ENCODE measurements around the gene TWIST2. TPM values are rescaled to one million over a fixed set of nuclear protein-coding genes. Genes with fewer than 3 reads are reported as not detected.
A peak's percentile ranks its signal among the peaks of the same experiment; 100 is the strongest.

The TWIST2 gene
- total RNA-seq, 4 donors from 2014 or later, result 90.8 to 141 (median 116) TPM

DNA sequence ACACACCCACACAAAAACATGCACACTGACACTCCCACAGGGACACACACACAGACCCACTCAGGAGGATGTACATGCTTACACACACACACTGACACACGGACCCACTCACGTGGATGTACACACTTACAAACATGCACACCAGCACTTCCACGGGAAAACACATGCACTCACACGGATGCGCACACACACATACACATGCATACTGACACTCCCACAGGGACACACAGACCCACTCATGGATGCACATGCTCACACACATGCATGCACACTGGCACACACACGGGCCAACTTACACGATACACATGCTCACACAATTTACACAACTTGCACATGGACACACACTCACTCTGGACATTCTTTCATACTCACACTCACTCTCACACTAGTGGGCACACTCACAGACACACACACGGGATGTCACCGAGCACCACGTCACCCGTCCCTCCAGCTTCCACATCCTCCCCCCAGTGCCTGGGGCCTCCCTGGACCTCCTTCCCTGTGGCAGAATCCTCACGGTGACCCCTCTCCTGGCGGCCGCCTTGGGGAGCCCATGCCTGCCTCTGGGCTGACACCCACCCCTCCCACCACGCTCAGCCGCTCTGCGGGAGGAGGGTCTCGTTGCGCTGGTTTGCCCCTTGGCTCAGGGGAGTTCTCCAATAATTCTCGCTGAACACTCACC, 58.5 kb downstream of the TWIST2 start:
- DNase-seq (ENCODE audit: low spot score) (no peak), ATAC-seq (ENCODE audit: low FRiP score) (no peak)
- TF ChIP-seq, protein P1, sequence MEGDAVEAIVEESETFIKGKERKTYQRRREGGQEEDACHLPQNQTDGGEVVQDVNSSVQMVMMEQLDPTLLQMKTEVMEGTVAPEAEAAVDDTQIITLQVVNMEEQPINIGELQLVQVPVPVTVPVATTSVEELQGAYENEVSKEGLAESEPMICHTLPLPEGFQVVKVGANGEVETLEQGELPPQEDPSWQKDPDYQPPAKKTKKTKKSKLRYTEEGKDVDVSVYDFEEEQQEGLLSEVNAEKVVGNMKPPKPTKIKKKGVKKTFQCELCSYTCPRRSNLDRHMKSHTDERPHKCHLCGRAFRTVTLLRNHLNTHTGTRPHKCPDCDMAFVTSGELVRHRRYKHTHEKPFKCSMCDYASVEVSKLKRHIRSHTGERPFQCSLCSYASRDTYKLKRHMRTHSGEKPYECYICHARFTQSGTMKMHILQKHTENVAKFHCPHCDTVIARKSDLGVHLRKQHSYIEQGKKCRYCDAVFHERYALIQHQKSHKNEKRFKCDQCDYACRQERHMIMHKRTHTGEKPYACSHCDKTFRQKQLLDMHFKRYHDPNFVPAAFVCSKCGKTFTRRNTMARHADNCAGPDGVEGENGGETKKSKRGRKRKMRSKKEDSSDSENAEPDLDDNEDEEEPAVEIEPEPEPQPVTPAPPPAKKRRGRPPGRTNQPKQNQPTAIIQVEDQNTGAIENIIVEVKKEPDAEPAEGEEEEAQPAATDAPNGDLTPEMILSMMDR (IDR thresholded peaks at IDR 0.05), result no peak

- ATAC-seq (ENCODE audit: low FRiP score), result no peak
- no peak for DNase-seq (ENCODE audit: low spot score)
These were observed 59.2 kb downstream of the TWIST2 start for GRCh38 chr2:238906936-238907716.

DNA sequence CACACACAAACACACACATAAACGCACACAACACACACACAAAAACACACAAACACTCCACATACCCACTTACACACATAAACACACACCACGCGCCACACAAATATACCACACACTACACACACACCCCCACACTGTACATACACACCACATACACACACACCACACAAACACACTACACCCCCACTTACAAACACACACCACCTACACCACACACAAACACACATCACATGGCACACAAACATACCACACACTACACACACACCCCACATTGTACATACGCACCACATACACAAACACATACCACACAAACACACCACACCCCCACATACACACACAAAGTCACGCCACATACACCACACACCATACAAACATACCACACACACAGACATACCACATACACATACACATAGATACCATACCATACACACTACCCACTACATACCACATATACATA, 59.9 kb downstream of the TWIST2 start:
- no peak for DNase-seq (ENCODE audit: low spot score)

More at GRCh38 chr2:238906936-238907716, 59.2 kb downstream of the TWIST2 start:
- TF ChIP-seq, protein P1 (IDR thresholded peaks at IDR 0.05), result no peak

DNA sequence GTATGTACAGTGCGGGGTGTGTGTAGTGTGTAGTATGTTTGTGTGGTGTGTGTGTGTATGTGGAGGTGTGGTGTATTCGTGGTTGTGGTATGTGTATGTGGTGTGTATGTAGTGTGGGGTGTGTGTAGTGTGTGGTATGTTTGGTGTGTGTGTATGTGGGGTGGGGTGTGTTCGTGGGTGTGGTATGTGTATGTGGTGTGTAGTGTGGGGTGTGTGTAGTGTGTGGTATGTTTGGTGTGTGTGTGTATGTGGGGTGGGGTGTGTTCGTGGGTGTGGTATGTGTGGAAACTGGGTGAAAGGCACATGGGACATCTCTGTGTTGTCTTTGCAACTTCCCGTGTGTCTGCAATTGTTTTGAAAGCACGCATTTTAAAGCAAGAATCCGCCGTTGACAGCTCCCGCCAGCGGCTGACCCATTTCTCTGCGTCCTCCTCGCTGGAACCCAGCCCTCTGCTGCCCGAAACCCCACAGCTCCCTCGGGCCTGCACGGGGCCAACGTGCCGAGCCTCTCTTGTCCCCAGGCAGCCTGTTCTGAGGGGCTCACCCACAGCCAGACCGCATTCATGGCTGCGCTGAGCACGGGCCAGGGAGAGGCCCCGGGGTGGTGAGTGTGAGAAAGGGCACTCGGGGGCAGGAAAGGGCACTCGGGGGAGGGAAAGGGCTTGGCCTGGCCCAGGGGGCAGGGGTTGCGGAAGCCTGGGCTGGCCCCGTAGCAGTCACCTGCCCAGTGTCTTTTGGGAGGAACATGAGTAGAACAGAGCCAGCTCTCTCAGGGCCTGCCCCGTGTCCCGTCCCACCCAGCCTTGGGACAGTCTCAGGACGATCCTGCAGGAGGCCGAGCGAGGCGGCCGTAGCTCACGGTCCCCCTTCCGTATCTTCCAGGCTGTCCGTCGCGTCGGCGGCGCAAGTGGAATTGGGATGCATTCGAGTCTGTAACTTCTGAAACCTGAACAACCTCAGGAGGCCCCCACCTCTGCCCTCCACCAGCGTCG, 61.4 kb downstream of the TWIST2 start:
- no peak for DNase-seq (ENCODE audit: low spot score)
- TF ChIP-seq, protein P1 (IDR thresholded peaks at IDR 0.05), result no peak
- ATAC-seq (ENCODE audit: low FRiP score), result peak; percentile 16

More for the DNA sequence above, 59.9 kb downstream of the TWIST2 start:
- ATAC-seq (ENCODE audit: low FRiP score), result no peak
- TF ChIP-seq, protein P1 (IDR thresholded peaks at IDR 0.05), result no peak

- no peak for DNase-seq (ENCODE audit: low spot score)
- ATAC-seq (ENCODE audit: low FRiP score), result no peak
- TF ChIP-seq, protein P1 (IDR thresholded peaks at IDR 0.05), result no peak
These were observed 63.0 kb downstream of the TWIST2 start for GRCh38 chr2:238910751-238911351.

Data from omental fat pad (tissue), 4 donors.